Endothelial cell of umbilical vein (primary cell): ENCODE data around the gene PTTG1IP.

Experiments used
- CTCF ChIP-seq, 2 donors: IDR thresholded peaks; 1 replicate in 1 of 2; 2 replicates in 1 of 2; pipeline ENCODE4 v1.5.1; 2011; ENCODE audit warnings: low read length in 2 of 2, mild to moderate bottlenecking in 2 of 2, moderate library complexity in 2 of 2, control low read depth in 1 of 2, inconsistent platforms in 1 of 2, low read depth in 1 of 2; ENCODE audit not compliant: insufficient read depth in 1 of 2; ENCODE audit errors: extremely low read depth in 1 of 2
- EZH2 ChIP-seq: IDR thresholded peaks from 2 replicates; pipeline ENCODE4 v1.6.1; 2012; ENCODE audit warnings: borderline replicate concordance, low read depth, mild to moderate bottlenecking, moderate library complexity, low read length, inconsistent platforms; ENCODE audit not compliant: severe bottlenecking
- FOS ChIP-seq: IDR thresholded peaks from 2 replicates; pipeline ENCODE4 v1.6.1; 2011; ENCODE audit warnings: mild to moderate bottlenecking, low read length, moderate library complexity, borderline replicate concordance; ENCODE audit not compliant: insufficient read depth
- GATA2 ChIP-seq: IDR thresholded peaks from 2 replicates; pipeline ENCODE4 v1.7.0; 2011; ENCODE audit warnings: low read depth, mild to moderate bottlenecking, moderate library complexity, mixed read lengths, low read length; ENCODE audit not compliant: insufficient read length, insufficient read depth
- MAX ChIP-seq: IDR thresholded peaks from 2 replicates; pipeline ENCODE4 v1.6.1; 2011; ENCODE audit not compliant: insufficient read depth, insufficient read length
- MYC ChIP-seq: IDR thresholded peaks from one replicate; pipeline ENCODE4 v1.6.1; 2011; ENCODE audit warnings: mild to moderate bottlenecking, low read depth, low read length
- POLR2A ChIP-seq: IDR thresholded peaks from 2 replicates; pipeline ENCODE4 v1.6.1; 2012; ENCODE audit warnings: low read depth, mild to moderate bottlenecking, control low read depth, low read length
- POLR2AphosphoS5 ChIP-seq: IDR thresholded peaks from 2 replicates; pipeline ENCODE4 v1.6.1; 2012; ENCODE audit warnings: low read depth, mild to moderate bottlenecking, control low read depth, low read length, moderate library complexity; ENCODE audit not compliant: insufficient read depth

DNA sequence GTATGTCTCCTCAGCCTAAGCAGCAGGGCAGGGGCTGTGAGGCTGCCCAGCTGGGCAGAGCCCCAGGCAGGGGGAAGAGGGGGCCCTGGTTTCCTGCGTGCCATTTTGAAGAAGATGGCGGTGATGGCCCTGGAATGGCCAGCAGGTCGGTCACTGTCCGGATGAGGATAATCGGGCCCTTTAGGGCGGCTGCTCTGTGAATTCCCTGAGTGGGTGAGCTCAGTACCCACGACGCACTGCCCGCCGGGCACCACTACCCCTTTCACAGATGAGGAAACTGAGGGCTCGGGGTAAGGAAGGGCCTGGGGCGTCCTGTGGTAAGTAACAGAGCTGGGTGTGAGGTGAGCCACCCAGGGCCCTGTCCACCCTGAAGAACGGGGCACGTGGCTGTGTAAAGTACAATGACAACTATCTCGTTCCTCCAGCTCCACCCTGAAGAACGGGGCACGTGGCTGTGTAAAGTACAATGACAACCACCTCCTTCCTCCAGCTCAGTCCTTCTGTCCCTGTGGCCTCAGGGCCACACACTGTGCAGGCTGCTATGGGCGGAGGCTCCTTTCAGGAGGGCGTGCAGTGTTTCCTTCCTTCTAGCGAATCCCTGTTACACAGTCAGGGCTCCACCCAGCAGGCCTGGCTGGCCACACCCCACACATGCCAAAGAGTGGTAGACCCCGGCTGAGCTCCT is 24.0 kb upstream of the PTTG1IP start:
- TF ChIP-seq POLR2A (no peak), CTCF (IDR thresholded peaks at IDR 0.05; ENCODE audit: extremely low read depth in 1 of 2, insufficient read depth in 1 of 2, low read depth in 1 of 2, low read length in 2 of 2) (no peak), POLR2AphosphoS5 (no peak), EZH2 (no peak), FOS (no peak), GATA2 (no peak), MAX (no peak), MYC (no peak)
